HG02885 (cell line): Measurements from ENCODE around the gene NKAIN2.

Source experiments
- ATAC-seq: cut with Tn5 transposase; IDR thresholded peaks from one replicate; pipeline ENCODE4 v1.9.1; 2021; ENCODE audit warnings: mild to moderate bottlenecking; ENCODE audit not compliant: unreplicated experiment, poor library complexity

NKAIN2 gene

DNA sequence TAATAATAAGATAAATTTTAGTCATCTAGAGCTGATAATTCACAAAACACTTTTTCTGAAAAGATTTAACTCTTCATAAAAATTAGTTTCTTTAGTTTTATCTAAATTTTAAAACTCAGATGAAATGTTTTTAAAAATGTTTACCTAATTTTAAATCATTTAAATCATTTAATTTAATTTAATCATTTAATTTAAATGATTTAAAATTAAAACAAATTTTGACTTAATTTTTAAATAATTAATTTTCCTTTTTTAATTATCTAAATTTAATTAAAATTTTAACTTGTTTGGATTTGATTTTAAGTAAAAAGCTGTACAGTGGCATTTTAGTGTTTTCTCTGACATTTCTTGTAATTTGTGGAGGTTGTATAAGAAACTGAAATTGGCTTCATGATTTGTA, 1026.8 kb downstream of the NKAIN2 start:
- no peak for ATAC-seq

DNA sequence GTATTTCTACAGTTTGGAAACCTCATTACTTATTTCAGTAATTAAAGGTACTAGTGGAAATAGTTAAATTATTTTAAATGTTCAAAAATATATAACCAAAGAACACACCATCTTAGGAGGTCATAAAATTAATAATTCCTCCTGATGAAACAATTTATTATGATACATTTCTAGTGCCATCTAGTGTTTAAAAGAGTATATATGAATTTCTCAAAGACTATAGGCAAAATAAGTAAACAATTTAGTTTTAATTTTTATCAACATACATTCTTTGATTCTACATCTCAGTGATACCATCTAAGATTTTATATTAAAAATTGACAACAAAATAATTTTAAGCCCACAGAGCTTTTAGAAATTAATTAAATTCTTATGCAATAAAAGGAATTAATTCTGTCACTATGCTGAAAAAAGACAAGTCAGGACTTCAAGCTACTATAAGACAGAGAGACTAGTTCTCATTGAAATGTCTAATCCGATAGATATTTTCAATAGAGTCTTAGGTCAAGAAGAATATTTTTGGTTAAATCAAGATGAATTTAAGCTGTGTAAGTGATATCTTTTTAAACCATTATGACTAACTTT, 1050.8 kb downstream of the NKAIN2 start:
- no peak for ATAC-seq

DNA sequence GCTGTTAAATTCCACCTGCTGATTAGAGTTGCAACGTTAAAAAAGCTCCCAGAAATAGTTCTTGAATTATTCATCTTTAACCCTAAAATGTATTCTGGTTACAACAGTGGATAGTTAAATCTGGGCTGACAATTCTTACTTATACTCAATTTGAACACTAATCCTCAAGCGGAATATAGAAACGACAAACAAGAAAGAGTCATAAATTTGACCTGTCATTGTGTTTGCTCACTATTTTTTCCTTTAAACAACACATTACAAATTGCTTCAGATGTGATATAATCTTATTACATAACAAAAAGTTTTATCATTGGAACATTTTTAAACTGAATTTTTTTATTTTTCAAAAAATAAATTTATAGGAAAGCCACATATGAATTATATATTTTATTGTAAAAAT, 1054.1 kb downstream of the NKAIN2 start:
- ATAC-seq = no peak

DNA sequence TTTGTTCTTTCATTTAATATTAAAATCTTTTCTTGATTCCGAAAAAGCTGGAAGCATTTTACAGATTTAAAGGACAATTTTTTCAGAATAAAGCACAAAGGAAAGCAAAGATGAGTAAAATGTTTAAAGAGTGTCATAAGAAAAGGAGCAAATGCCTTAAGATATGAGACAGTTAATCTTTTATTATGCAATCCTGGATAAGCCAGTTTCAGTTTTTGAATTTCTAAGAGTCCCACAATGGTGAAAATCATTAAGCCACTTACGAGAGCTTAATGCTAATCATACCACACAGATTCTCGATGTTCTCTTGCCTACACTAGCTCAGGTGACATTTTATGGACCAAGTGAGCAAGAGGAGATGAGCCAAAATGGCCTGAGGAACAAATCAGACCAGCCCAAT, 1054.9 kb downstream of the NKAIN2 start:
- no peak for ATAC-seq

DNA sequence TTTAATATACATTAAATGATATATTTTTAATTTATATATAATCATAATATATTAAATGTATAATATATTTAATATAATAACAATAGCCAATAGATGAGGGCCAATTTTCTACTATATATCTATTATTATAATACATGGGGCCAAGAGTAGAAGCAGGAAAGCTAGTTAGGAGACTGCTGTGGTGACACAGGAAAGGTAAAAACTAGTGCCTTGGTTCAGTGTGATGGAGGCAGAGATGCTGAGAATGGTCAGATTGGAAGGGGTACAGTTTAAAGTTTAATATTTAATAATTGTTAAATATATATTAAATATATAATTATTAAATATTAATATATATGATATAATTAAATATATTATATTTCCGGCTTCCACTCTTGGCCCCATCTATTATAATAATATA, 1055.7 kb downstream of the NKAIN2 start:
- no peak for ATAC-seq

DNA sequence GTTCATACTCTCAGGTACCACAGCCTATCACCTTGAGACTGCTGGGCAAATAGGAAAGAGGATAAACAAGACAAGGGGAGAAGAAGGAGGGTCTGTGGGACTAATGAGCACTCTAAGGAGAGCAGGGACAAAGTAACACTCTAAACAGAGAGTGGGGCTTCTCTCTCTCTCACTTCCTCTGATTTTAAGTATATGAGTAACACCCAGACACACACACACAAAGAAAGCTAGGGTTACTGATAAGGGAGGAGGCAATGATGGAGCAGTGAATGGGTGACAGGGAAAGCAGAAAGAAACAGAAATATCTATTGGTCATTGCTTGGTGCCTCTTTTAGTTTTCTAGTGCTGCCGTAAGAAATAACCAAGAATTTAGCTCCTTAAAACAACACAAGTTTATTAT, 1062.4 kb downstream of the NKAIN2 start:
- no peak for ATAC-seq

DNA sequence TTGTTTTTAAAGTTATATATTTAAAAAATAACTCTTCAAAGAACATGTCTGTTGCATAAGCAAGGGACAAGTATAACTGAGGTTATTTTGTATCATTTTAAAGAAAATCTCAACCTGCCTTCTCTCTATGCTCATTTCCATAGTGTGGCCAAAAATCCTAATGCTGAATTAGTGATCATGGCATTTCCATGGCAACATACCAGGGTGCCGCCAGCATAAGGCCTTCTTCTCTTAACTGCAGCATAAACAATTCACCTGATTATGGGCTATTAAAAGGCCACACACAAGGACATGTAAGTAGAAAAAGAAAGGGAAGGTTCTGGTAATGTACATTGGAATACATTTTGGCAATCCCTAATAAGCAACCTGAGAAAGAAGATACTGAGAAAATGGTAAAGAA, 1063.5 kb downstream of the NKAIN2 start:
- ATAC-seq = no peak

DNA sequence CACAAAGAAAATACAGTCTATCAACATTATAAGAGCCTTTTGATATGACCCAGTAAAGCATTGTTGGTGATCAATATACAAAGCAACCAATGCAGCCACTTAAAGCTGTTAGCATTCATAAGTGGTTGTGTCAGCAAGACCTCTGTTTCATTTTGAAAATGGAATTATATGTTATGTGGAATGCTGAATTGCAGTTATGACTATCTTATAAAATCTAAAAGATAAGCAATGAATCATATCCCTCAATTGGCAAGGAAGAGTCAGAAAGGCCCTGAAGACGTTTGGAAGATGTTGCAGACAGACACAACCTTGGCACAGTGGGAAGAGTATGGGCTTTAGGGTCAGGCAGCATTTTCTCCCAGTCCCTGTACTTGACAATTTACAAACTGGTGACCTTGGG, 1064.8 kb downstream of the NKAIN2 start:
- no peak for ATAC-seq

DNA sequence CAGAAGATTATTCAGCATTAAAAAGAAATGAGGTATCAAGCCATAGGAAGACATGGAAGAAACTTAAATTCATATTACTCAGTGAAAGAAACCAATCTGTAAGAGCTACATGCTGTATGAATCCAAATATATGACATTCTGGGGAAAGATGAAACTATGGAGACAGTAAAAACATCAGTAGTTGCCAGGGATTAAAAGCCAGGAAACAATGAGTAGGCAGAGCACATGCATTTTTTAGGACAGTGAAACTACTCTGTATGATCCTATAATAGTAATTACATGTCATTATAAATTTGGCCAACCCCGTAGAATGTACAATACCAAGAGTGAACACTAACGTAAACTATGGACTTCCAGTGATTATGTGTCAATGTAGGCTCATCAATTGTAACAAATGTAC, 1065.8 kb downstream of the NKAIN2 start:
- no peak for ATAC-seq

DNA sequence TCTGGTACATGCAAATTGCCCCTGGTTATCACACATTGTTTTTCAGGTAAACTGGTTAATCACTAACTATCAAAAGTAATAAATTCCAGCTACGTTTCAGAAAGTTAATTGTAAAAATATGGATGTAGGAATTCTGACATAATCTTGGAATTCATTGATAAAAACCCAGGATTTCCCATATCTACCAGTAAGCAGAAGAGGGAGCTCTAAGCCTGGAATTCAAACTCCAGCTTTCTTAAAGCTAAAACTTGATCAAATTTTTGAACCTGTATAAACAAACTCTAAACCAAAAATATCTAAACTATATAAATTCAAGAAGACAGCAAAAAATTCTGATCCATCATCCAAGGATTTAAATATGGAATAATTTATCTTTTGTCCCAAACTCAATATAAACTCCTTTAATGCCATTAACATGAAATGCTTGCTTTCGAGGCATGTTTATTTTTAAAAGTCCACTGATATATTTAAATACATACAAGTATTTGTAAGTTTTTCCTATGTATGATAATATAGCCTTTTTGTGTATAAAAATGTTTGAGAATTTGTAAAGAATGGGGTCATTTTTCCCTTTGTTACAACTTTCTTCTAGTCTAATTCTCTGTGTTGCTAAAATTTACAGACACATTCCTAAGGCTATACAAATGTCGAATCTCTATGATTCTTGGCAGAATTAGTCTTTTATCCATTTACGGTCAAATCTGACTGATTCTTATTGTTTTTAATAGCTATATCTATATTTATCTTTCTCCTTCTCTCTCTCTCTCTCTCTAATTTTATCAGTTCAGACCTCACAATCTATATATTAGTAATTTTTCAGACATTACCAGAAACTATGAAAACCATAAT, 1067.2 kb downstream of the NKAIN2 start:
- ATAC-seq = no peak

DNA sequence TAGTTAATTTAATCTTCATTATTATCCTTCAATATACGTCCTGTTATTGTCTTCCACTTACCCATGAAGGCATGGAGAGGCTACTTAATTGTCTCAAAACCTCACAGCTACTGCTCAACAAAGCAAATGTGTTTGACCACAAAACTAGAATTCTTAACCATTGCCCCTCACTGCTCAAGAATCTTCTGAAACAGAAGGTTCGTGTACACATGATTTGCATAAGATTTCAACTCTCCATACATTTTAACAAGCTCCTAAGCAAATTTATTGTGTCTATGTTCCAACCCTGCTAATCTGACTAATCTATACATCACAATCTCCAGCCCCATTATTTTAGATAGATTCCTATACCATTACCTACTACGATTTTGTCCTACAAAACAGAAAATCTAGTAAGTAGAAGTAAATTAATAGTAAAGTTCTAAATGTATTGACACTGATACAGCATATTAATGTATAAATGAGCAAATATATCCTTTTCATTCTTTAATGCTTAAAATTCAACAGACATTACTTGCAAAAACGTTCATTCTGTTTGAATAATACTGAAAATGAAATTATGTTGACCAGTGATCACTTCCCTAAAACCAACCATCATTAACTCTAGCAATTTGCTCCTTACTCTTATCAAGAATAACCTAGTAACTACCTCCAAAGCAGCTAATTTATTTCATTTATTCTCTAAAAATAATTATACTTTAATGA, 1068.8 kb downstream of the NKAIN2 start:
- ATAC-seq = peak; percentile 69

DNA sequence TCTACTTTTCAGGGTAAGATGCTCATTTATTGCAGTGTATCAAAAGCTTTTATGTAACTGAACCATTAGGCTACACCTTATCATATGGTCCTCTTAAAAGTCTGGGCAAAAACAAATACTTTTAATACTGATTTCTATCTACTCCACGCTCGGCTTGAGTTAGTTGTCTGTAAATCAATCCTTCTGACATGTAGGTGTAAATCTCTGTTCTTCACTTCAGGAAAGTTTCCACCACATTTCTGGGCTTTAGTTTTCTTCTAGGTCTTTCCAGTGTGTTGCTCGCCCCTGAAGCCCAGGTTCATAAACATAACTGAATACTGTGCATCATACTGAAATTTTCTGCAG, 1069.4 kb downstream of the NKAIN2 start:
- peak; percentile 10 for ATAC-seq
